ENCODE results near the gene TAB2.

DNA sequence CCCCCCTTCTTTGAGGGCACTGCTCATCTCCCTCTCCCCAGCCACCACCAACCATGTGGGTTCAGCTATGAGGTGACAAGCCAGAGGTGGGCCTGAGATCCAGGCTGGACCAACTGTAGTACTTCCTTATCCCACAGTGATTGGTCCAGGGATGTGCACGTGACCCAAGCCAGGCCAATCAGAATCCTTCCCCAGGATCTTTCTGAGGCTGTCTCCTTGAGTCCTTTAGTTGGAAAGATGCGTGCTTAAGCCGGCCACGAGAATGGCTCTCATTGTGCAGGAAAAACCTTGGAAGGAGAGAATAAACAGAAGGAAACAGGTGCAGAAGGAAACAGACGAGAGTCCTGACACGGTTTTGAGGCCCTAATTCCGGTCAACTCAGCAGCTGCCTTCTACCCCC, 128.1 kb downstream of the TAB2 start:
- TF ChIP-seq, protein P1, sequence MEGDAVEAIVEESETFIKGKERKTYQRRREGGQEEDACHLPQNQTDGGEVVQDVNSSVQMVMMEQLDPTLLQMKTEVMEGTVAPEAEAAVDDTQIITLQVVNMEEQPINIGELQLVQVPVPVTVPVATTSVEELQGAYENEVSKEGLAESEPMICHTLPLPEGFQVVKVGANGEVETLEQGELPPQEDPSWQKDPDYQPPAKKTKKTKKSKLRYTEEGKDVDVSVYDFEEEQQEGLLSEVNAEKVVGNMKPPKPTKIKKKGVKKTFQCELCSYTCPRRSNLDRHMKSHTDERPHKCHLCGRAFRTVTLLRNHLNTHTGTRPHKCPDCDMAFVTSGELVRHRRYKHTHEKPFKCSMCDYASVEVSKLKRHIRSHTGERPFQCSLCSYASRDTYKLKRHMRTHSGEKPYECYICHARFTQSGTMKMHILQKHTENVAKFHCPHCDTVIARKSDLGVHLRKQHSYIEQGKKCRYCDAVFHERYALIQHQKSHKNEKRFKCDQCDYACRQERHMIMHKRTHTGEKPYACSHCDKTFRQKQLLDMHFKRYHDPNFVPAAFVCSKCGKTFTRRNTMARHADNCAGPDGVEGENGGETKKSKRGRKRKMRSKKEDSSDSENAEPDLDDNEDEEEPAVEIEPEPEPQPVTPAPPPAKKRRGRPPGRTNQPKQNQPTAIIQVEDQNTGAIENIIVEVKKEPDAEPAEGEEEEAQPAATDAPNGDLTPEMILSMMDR (IDR thresholded peaks at IDR 0.05): no peak
- no peak for TF ChIP-seq POLR2A (IDR thresholded peaks at IDR 0.05)
